Measurements from ENCODE around the gene TIA1.
"Not testable (repeated sequence)": the region's sequence is repeated elsewhere in the genome, so short reads cannot be mapped to it uniquely, and the experiment has no call there.

TIA1 gene, protein sequence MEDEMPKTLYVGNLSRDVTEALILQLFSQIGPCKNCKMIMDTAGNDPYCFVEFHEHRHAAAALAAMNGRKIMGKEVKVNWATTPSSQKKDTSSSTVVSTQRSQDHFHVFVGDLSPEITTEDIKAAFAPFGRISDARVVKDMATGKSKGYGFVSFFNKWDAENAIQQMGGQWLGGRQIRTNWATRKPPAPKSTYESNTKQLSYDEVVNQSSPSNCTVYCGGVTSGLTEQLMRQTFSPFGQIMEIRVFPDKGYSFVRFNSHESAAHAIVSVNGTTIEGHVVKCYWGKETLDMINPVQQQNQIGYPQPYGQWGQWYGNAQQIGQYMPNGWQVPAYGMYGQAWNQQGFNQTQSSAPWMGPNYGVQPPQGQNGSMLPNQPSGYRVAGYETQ

DNA sequence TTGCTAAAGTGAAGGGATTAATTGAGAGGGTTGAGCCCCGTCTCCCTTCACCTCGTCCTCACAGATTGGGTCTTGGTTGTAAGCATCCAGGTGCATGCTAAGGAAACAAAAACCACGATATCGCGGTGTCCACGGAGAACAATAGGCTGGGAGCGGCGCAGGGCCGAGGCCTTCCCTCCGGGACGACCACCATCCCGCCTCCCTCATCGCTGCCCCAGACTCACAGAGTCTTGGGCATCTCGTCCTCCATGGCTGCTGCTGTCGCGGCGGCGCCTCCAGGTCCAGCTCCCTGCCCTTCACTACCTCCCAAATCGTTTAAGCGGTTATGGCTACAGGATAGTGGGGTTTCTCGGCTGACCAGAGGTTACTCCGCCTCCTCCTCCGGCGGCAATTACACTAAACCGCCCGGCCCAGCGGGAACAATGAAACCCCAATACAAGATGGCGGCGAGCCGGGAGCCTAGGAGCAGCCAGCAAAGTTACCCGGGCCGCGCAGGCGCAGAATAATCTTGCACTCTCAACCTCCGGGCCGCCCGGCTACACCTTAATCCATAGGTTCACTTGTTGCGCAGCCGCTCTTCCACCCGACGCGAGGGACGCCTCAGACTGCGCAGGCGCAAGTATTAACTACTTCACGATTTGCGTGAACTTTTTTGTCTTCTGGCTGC, at the start of gene TIA1:
TIA1 (minus strand) TSS at position 448 of the 667 bp plus-strand sequence; CDS start at position 250, 198 bp downstream.
- DNase-seq (ENCODE audit: low read depth in 4 of 4, low spot score in 1 of 4), result peak; percentile 92 to 98 (median 96)

- not testable (repeated sequence) for DNase-seq (ENCODE audit: low read depth in 4 of 4, low spot score in 1 of 4)
Measured at GRCh38 chr2:70297828-70298227, 49.4 kb upstream of the TIA1 start.

GRCh38 chr2:70283500-70284191, 35.2 kb upstream of the TIA1 start:
- no peak for DNase-seq (ENCODE audit: low read depth in 4 of 4, low spot score in 1 of 4)

GRCh38 chr2:70282439-70282838, 34.0 kb upstream of the TIA1 start:
- no peak for DNase-seq (ENCODE audit: low read depth in 4 of 4, low spot score in 1 of 4)

DNA sequence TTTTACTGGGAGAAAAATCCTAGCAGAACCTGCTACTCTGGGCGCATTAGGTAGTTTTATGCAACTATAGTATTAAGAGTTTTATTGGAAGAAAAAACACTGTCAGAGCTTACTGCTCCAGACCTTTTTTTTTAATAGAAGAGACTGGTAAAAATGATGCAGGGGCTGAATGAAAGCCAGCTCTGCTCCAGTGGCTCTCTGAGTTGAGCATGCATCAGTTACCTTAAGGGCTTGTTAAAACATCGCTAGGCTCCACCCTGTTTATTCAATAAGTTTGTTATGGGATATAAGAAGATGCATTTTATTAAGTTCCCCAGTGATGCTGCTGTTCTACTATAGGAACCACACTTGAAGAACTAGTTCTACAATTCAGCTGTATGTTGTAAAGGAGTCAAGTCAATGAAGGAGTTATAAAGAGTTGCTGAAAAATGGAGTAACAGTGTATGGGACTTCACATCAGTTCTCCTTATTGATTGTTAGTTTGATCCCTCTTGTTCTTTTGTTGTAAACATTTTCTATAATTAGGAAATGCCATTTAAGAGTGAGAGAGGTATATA, 31.9 kb upstream of the TIA1 start:
- no peak for DNase-seq (ENCODE audit: low read depth in 4 of 4, low spot score in 1 of 4)

- no peak for DNase-seq (ENCODE audit: low read depth in 4 of 4, low spot score in 1 of 4)
Measured at GRCh38 chr2:70270323-70270722, 21.9 kb upstream of the TIA1 start.

GRCh38 chr2:70269422-70270302, 21.2 kb upstream of the TIA1 start:
- not testable (repeated sequence) for DNase-seq (ENCODE audit: low read depth in 4 of 4, low spot score in 1 of 4)

GRCh38 chr2:70266925-70267324, 18.5 kb upstream of the TIA1 start:
- not testable (repeated sequence) for DNase-seq (ENCODE audit: low read depth in 4 of 4, low spot score in 1 of 4)

DNA sequence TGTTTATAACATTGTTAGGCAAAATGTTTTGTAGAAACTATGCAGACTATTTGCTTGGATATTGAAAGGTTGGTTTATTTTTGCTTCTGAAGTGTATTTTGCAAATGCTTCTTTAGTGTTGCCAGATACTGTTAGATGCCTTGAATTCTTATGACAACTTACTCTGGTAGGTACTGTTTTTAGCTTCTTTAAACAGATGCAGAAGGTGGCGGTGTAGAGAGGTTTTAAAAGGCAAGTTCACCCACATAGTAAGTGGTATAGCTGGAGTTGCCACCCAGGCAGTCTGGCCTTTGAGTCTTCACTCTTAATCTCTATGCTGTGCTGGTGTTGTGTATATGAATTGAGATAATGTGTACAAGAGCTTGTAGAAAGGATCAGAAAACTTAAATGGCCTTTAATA, 13.1 kb upstream of the TIA1 start:
- DNase-seq (ENCODE audit: low read depth in 4 of 4, low spot score in 1 of 4), result no peak

DNA sequence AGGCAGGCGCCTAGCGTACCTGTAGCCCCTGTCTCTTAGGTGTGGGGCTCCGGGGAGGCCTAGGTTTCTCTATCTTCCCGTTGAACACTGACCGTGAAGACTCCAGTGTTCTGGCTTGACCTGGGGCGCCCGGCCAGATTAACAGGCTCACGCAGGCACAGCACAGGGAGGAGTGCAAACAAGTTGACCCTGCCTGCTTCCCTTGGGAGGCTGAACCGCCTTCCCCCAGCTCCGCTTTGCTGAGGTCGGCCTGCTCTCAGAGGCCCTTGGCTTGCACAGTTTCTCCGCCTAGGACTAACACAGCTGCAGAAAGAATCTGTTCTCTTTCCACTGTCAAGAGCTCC, 10.1 kb upstream of the TIA1 start:
- no peak for DNase-seq (ENCODE audit: low read depth in 4 of 4, low spot score in 1 of 4)

DNA sequence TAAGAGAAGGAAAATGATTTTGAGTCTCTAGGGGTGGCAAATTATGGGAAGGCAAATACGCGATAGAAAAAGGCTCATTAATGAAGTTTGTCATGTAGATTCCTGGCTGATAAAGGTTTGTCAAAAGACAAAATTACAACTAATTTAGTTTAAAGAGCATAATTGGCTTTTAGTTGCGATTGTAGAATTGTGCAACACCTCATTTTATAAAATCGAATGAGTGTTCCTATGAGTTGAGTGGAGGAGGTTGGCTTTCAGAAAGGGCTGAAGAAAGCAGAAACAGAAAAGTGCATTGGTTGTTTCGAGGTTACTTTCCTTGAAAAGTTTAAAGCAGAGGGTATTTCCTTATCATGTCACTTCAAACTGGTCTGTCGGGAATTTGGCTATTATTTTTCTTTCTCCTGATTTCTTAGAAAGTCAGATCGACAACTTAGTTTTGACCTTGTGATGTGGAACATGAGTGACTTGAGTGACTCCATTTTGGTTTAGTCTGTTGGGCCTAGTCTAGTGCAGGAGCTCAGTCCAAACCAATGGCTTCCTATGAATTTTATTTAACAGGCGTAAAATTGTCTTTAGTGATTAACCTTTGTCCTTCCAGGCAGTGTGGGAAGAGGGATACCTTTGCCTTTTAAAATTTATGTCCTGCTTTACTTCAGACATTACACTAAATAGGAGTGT, 7.3 kb upstream of the TIA1 start:
- DNase-seq (ENCODE audit: low read depth in 4 of 4, low spot score in 1 of 4), result no peak

DNA sequence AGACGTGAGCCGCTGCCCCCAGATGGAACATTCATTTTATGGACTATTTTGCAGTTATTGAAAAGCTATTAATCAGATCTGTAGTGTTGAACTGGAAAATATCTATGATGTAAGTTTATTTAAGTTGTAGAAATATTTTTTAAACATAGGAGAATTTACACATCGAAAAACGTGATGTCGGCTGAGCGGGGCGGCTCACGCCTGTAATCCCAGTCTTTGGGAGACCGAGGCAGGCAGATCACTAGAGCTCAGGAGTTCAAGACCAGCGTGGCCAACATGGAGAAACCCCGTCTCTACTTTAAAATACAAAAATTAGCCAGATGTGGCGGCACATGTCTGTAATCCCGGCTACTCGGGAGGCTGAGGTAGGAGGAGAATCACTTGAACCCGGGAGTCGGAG, 2.0 kb upstream of the TIA1 start:
- DNase-seq (ENCODE audit: low read depth in 4 of 4, low spot score in 1 of 4), result no peak

- DNase-seq (ENCODE audit: low read depth in 4 of 4, low spot score in 1 of 4), result no peak
Measured at GRCh38 chr2:70247364-70248180, 856 bp downstream of the TIA1 start.

DNA sequence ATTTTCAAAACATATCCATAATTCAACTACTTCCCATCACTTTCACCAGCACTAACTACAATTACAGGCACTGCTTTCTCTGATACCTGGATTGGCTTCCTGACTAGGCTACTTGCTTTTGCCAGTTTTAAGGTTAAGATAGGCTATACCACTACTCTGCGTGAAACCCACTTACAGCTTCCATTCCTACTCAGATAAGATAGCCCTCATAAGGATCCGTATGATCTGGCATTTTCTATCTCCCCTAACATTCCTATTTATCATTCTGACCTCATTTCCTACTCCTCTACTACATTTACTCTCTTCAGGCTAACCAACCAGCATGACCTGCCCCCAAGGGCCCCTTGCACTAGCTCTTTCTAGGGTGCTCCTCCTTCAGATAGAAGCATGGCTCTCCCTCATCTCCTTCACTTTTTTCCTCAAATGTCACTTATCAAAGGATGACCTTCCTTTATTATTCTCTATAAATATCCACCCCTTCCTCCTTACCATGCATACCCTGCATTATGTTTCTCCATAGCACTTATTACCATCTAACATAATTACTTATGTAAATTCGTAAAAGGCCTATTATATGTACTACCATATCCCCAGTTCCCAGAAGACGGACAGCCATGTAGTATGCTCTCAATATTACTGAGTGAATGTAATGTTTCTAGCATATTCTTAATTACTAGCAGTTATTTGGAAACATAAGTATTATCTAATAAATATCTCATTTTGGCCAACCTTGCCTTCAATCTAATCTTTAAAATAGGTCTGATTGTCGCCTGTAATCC, 4.4 kb downstream of the TIA1 start:
- no peak for DNase-seq (ENCODE audit: low read depth in 4 of 4, low spot score in 1 of 4)

- DNase-seq (ENCODE audit: low read depth in 4 of 4, low spot score in 1 of 4), result no peak
Measured at GRCh38 chr2:70242552-70242951, 5.9 kb downstream of the TIA1 start.

GRCh38 chr2:70241340-70241739, 7.1 kb downstream of the TIA1 start:
- DNase-seq (ENCODE audit: low read depth in 4 of 4, low spot score in 1 of 4), result no peak

DNA sequence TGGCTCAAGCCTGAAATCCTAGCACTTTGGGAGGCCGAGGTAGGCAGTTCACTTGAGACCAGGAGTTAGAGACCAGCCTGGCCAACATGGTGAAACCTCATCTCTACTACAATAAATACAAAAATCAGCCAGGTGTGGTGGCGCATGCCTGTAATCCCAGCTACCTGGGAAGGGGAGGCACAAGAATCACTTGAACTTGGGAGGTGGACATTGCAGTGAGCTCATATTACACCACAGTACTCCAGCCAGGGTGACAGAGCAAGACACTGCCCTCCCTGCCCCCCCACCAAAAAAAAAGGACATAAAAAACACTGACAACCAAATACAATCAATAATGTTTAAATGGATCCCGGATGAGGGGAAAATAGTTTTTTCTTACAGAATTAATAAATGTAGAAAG, 7.8 kb downstream of the TIA1 start:
- DNase-seq (ENCODE audit: low read depth in 4 of 4, low spot score in 1 of 4), result no peak

- DNase-seq (ENCODE audit: low read depth in 4 of 4, low spot score in 1 of 4), result no peak
Measured at GRCh38 chr2:70233926-70234325, 14.5 kb downstream of the TIA1 start.

- DNase-seq (ENCODE audit: low read depth in 4 of 4, low spot score in 1 of 4), result no peak
Measured at GRCh38 chr2:70226781-70227180, 21.6 kb downstream of the TIA1 start.
